Aorta (tissue), 5 donors: Measurements from ENCODE around the gene KDM8. TPM values are rescaled to one million over a fixed set of nuclear protein-coding genes. Genes with fewer than 3 reads are reported as not detected.
"Not testable (repeated sequence)": the region's sequence is repeated elsewhere in the genome, so short reads cannot be mapped to it uniquely, and the experiment has no call there.

ENCODE experiments used
- ATAC-seq: fragments of 200-7000 bp; cut with Tn5 transposase; one replicate; pipeline ENCODE4 v1.9.1; 2022; ENCODE audit warnings: moderate library complexity; ENCODE audit not compliant: low FRiP score
- DNase-seq, 2 donors: peaks; one replicate each; pipeline ENCODE4 v3.0.0-alpha.2; 2020
- H3K27ac ChIP-seq, 2 donors: one replicate each; pipeline ENCODE4 v1.5.1; 2013; ENCODE audit warnings: low read length in 2 of 2, mild to moderate bottlenecking in 2 of 2, moderate library complexity in 2 of 2, control low read depth in 1 of 2, inconsistent platforms in 1 of 2, low read depth in 1 of 2
- H3K27me3 ChIP-seq, 2 donors: one replicate each; pipeline ENCODE4 v1.6.1; 2013; ENCODE audit warnings: control low read depth in 1 of 2, low read length in 1 of 2, mild to moderate bottlenecking in 1 of 2, moderate library complexity in 1 of 2; ENCODE audit not compliant: insufficient read depth in 2 of 2, control insufficient read depth in 1 of 2
- H3K36me3 ChIP-seq, 2 donors: one replicate each; pipeline ENCODE4 v1.6.1; 2013; ENCODE audit warnings: control low read depth in 1 of 2, low read length in 1 of 2, mild to moderate bottlenecking in 1 of 2; ENCODE audit not compliant: insufficient read depth in 2 of 2, control insufficient read depth in 1 of 2
- H3K4me1 ChIP-seq, 2 donors: one replicate each; pipeline ENCODE4 v1.6.1; 2013; ENCODE audit warnings: low read length in 2 of 2, control low read depth in 1 of 2, mild to moderate bottlenecking in 1 of 2, moderate library complexity in 1 of 2; ENCODE audit not compliant: insufficient read depth in 2 of 2, control insufficient read depth in 1 of 2
- H3K4me3 ChIP-seq, 2 donors: one replicate each; pipeline ENCODE4 v1.5.1; 2013; ENCODE audit warnings: low read length in 2 of 2, control low read depth in 1 of 2, mild to moderate bottlenecking in 1 of 2
- H3K9me3 ChIP-seq: one replicate; pipeline ENCODE4 v1.6.1; 2013; ENCODE audit warnings: mild to moderate bottlenecking, low read length; ENCODE audit not compliant: control insufficient read depth
- WGBS, 2 donors: extraction: QIAGEN DNeasy Blood & Tissue Kit; methylation state at CpG; one replicate each; pipeline ENCODE4 v1.1.7; 2013; 5-methylcytosine and 5-hydroxymethylcytosine counted together
- intact Hi-C, 2 donors: fragments of 100-400 bp; cut with DNase I; formaldehyde crosslinking; loops; one replicate each; pipeline versions ENCODE4 v1.14.2 to v1.15.0; 2022
- polyA plus RNA-seq, 2 donors: library from polyadenylated mRNA; stranded (reverse); fragments of 200-250 nt; gene quantifications; one replicate each; pipeline ENCODE4 v1.2.3, GENCODE V29; 2013
- total RNA-seq, 2 donors: library from RNA; stranded (reverse); fragmentation: NEBNext Ultra II Directional; extraction: Animal tissue kit (Norgen Biotek cat#: 25700); gene quantifications; one replicate each; pipeline ENCODE4 v1.2.1, GENCODE V29; 2021
- donor health status: healthy with polysubstance abuse.
- donor health status: Bipolar disorder and iron deficiency.
- donor health status: DM: no; HTN: no; CAD: no.
- donor health status: DM: no; HTN: no; CAD: no.
- donor health status: DM: yes; HTN: yes; CAD: no.

The KDM8 gene
- total and polyA plus RNA-seq, 4 donors, result 4.3 to 7.4 (median 6.3) TPM

DNA sequence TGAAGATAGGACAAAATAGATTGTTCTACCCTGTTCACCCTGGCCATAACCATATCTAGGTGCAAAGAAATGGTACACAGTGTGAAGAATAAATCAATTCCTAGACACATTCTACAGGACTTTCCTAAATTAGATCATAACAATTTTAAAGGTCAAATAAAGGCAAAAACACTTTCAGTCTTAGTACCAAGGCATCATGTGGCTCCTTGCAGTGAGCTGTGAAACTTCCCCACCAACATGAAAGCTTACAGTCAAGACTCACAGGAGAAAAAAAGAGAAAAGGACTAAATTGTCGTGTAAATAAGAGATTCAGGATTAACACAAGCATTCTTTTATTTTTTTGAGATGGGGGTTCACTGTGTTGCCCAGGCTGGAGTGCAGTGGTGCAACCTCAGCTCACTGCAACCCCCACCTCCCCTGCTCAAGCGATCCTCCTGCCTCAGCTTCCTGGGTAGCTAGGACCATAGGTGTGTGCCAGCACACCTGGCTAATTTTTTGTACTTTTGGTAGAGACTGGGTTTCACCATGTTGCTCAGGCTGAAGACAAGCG lies 51.0 kb downstream of the KDM8 start:
- no peak overlapping the region for H3K27ac ChIP-seq
- ATAC-seq (peak; percentile 56), DNase-seq (no peak)
- WGBS, 2 donors, result 88 to 90% methylated on average over 3 of the region's 3 CpGs
- H3K9me3 ChIP-seq, result no peaks in the 10 kb centered on the region
- H3K4me3 ChIP-seq, result no peak overlapping the region
- peaks cover 2 to 4% of the 10 kb centered on the region in 2 donors for H3K36me3 ChIP-seq
- H3K4me1 ChIP-seq, result no peaks in the 10 kb centered on the region
- H3K27me3 ChIP-seq, result no peaks in the 10 kb centered on the region
- intact Hi-C loops, result no loop called here

DNA sequence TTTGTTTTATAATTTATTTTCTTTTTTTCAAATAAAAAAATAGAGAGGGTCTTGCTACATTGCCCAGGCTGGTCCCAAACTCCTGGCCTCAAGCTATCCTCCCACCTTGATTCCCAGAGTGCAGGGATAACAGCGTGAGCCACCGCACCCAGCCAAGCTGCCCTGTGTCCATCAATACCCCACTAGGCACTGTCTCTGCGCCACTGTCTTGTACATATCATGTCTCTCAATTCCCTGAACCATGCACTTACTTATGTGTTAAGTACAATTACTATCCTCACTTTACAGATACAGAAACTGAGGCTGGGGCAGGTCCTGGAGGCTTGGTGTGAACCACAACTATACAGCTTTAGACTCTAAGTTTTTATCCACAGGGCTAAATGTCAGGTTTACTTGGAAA lies 53.5 kb downstream of the KDM8 start:
- H3K36me3 ChIP-seq, result peaks cover 2 to 4% of the 10 kb centered on the region in 2 donors
- 98 to 99% methylated on average over 3 of the region's 3 CpGs for WGBS, 2 donors

DNA sequence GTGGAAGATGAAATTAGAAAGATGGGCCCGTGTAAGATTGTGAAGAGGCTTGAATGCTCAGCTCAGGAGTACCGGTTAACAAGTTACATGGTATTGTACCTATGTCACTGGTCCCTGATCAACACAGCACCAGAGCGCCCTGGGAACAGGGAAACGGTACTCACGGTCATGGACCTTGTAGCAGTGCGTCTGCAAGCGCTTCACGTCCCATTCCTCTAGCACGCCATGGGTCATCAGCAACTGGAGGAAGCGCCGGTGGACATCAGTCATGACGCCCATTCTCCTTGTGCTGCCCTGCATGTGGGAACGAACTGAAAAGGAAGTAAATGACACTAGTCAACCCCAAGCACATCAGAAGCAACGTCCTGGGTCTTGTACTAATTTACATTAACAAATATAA lies 53.9 kb downstream of the KDM8 start:
- no peak for DNase-seq
- H3K36me3 ChIP-seq, result peaks cover 2 to 4% of the 10 kb centered on the region in 2 donors
- H3K4me1 ChIP-seq, result no peaks in the 10 kb centered on the region
- no peak overlapping the region for H3K4me3 ChIP-seq
- no peaks in the 10 kb centered on the region for H3K27me3 ChIP-seq
- intact Hi-C loops, result no loop called here
- ATAC-seq, result no peak
- H3K9me3 ChIP-seq, result no peaks in the 10 kb centered on the region
- WGBS, 2 donors, result 93 to 94% methylated on average over 14 of the region's 14 CpGs
- no peak overlapping the region for H3K27ac ChIP-seq

More for the DNA sequence above, 53.5 kb downstream of the KDM8 start:
- H3K4me3 ChIP-seq, result no peak overlapping the region
- DNase-seq (no peak), ATAC-seq (no peak)
- no peaks in the 10 kb centered on the region for H3K27me3 ChIP-seq
- no peak overlapping the region for H3K27ac ChIP-seq
- no peaks in the 10 kb centered on the region for H3K9me3 ChIP-seq
- intact Hi-C loops, result no loop called here
- H3K4me1 ChIP-seq, result no peaks in the 10 kb centered on the region

DNA sequence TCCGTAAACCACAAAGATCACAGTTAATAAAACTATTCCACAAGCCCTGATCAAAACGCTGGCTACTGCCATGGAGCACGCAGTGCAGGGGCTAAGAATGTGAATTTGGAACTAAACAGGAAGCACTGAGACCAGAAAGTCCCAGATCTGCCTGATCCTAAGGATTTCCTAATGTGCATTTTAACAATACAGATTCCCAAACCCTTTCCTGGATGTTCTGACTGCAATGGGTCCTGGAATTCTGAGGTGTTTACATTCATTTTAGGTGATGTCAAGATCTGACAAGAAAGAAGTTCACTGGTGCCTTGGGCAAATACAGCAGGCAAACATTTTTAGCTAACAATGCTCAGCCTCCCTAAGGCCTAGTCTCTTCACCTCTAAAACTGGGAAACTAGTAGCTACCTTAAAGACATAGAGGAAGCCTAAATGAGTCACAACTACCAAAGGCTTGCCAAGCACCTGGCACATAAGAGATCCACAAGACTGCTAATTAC lies 55.0 kb downstream of the KDM8 start:
- Histone ChIP-seq H3K36me3 (peaks cover 2 to 4% of the 10 kb centered on the region in 2 donors), H3K4me1 (no peaks in the 10 kb centered on the region), H3K9me3 (no peaks in the 10 kb centered on the region), H3K27me3 (no peaks in the 10 kb centered on the region), H3K4me3 (no peak overlapping the region), H3K27ac (no peak overlapping the region)
- ATAC-seq, result no peak
- intact Hi-C loops, result no loop called here
- no peak for DNase-seq
- WGBS, 2 donors, result 75 to 79% methylated on average over 3 of the region's 3 CpGs

DNA sequence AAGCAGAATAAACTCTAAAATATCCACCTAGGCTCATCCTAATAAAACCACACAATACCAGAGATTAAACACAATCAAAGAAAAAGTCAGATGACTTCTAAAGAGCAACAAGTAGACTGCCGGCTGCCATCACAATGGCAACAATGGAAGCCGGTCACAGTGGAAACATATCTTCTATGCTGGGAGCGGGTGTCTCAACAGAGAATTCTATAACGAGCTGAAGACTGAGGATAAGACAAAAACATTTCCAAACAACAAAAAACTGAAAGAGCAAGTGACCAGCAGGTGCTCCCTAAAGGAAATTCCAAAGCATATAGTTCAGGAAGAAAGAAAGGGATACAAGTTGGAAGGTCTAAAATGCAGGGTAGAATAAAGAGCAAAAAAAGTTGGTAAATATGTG lies 56.4 kb downstream of the KDM8 start:
- WGBS, 2 donors, result 87 to 92% methylated on average over 4 of the region's 4 CpGs
- no peak overlapping the region for H3K27ac ChIP-seq
- no peak for ATAC-seq
- no peaks in the 10 kb centered on the region for H3K27me3 ChIP-seq
- intact Hi-C loops, result no loop called here
- no peaks in the 10 kb centered on the region for H3K9me3 ChIP-seq
- peaks cover 2 to 4% of the 10 kb centered on the region in 2 donors for H3K36me3 ChIP-seq
- H3K4me3 ChIP-seq, result no peak overlapping the region
- DNase-seq, result no peak
- H3K4me1 ChIP-seq, result no peaks in the 10 kb centered on the region

DNA sequence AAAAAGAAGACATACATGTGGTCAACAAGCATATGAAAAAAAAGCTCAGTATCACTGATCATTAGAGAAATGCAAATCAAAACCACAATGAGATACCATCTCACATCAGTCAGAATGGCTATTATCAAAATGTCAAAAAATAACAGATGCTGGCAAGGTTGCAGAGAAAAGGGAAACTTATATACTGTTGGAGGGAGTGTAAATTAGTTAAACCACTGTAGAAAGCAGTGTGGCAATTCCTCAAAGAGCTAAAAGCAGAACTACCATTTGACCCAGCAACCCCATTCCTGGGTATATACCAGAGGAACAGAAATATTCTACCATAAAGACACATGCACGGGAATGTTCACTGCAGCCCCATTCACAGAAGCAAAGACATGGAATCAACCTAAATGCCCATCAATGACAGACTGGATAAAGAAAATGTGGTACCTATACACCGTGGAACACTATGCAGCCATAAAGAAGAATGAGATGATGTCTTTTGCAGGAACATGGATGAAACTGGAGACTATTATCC lies 59.6 kb downstream of the KDM8 start:
- intact Hi-C loops, H3K36me3 ChIP-seq, H3K9me3 ChIP-seq, H3K4me3 ChIP-seq, H3K4me1 ChIP-seq, DNase-seq, H3K27ac ChIP-seq, H3K27me3 ChIP-seq, ATAC-seq: not testable (repeated sequence)
- WGBS, 2 donors, result 96 to 97% methylated on average over 2 of the region's 2 CpGs

DNA sequence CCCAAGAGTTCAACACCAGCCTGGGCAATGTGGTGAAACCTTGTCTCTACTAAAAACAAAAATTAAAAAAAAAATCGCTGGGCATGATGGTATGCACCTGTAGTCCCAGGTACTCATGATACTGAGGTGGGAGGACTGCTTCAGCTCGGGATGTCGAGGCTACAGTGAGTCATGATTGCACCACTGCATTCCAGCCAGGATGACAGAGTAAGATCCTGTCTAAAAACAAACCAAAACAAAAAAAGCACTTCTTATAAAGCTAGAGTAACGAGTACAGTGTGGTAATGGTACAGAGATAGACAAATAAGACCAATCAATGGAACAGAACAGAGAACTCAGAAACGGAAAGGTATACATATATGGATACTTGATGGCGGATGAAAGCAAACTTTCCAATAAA lies 60.8 kb downstream of the KDM8 start:
- Histone ChIP-seq H3K4me1 (no peaks in the 10 kb centered on the region), H3K36me3 (no peaks in the 10 kb centered on the region), H3K27me3 (no peaks in the 10 kb centered on the region), H3K27ac (no peak overlapping the region), H3K9me3 (no peaks in the 10 kb centered on the region), H3K4me3 (no peak overlapping the region)
- ATAC-seq (no peak), DNase-seq (no peak)
- intact Hi-C loops, result no loop called here
- WGBS, 2 donors, result 69 to 71% methylated on average over 6 of the region's 6 CpGs

DNA sequence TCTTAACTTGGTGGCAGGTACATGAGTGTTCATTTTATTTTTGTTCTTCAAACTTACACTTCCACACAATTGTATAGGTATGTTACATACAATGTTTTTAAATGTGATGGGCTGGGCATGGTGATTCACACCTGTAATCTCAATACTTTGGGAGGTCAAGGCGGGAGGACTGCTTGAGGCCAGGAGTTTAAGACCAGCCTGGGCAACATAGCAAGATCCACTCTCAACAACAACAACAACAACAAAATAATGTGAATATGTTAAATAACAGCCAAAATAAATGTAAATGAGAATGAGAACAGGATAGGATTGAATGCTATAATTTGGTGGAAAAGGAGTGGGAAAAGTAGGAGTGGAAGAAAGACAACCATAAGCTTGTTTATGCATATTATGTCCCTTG lies 62.7 kb downstream of the KDM8 start:
- Histone ChIP-seq H3K36me3 (no peaks in the 10 kb centered on the region), H3K4me1 (no peaks in the 10 kb centered on the region), H3K27ac (no peak overlapping the region), H3K27me3 (no peaks in the 10 kb centered on the region), H3K9me3 (no peaks in the 10 kb centered on the region), H3K4me3 (no peak overlapping the region)
- 96 to 100% methylated on average over 1 of the region's 1 CpG for WGBS, 2 donors
- no peak for DNase-seq
- no peak for ATAC-seq
- intact Hi-C loops, result no loop called here

DNA sequence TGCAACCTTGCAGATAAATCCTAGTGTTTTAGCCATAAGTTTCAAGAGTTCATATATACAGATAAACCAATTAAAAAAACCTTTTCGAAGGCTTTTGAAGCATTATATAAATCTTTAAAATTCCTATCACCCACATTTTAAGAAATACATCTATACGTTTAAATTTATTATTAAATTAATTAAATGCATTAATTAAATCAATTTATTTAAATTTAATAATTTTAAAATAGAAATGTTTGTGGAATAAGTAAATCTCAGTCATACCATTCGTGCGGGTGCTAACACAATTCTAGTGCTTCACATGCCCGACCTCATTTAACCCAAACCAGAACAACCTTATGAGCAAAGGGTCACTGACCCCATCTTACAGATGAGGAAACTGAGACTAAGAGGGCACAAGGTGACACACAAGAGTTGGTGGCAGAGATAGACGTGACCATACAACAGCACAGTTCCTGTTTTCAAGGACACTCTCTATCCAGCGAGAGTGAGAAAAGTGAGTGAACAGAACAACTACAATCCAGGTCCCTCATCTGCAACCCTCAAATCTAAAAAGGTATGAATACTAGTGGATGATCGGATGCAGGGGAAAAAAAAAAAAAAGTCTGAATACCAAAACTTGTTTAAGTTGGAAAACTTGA lies 63.8 kb downstream of the KDM8 start:
- intact Hi-C loops, result no loop called here
- DNase-seq (no peak), ATAC-seq (no peak)
- no peaks in the 10 kb centered on the region for H3K4me1 ChIP-seq
- no peaks in the 10 kb centered on the region for H3K9me3 ChIP-seq
- H3K27me3 ChIP-seq, result no peaks in the 10 kb centered on the region
- H3K36me3 ChIP-seq, result no peaks in the 10 kb centered on the region
- H3K27ac ChIP-seq, result no peak overlapping the region
- no peak overlapping the region for H3K4me3 ChIP-seq
- 82 to 91% methylated on average over 8 of the region's 8 CpGs for WGBS, 2 donors
